ENCODE data around the gene GALP.
A peak's percentile ranks its signal among the peaks of the same experiment; 100 is the strongest.

The GALP gene

GRCh38 chr19:56140583-56141416 lies 35.0 kb upstream of the GALP start, which contains the start of gene ZNF444 (continued):
- TF ChIP-seq, protein P1, sequence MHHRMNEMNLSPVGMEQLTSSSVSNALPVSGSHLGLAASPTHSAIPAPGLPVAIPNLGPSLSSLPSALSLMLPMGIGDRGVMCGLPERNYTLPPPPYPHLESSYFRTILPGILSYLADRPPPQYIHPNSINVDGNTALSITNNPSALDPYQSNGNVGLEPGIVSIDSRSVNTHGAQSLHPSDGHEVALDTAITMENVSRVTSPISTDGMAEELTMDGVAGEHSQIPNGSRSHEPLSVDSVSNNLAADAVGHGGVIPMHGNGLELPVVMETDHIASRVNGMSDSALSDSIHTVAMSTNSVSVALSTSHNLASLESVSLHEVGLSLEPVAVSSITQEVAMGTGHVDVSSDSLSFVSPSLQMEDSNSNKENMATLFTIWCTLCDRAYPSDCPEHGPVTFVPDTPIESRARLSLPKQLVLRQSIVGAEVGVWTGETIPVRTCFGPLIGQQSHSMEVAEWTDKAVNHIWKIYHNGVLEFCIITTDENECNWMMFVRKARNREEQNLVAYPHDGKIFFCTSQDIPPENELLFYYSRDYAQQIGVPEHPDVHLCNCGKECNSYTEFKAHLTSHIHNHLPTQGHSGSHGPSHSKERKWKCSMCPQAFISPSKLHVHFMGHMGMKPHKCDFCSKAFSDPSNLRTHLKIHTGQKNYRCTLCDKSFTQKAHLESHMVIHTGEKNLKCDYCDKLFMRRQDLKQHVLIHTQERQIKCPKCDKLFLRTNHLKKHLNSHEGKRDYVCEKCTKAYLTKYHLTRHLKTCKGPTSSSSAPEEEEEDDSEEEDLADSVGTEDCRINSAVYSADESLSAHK (tag by site-specific recombination; IDR thresholded peaks at IDR 0.05), result no peak
- TF ChIP-seq ZNF175 (tag by site-specific recombination; IDR thresholded peaks at IDR 0.05) (no peak), ZNF311 (tag by site-specific recombination; IDR thresholded peaks at IDR 0.05; ENCODE audit: borderline replicate concordance) (no peak), ZBTB20 (tag by site-specific recombination; IDR thresholded peaks at IDR 0.05) (peak; percentile 95), ZNF132 (tag by site-specific recombination; IDR thresholded peaks at IDR 0.05; ENCODE audit: borderline replicate concordance) (no peak), ZNF24 (tag by site-specific recombination; IDR thresholded peaks at IDR 0.05) (0 out of 2 replicates have a peak, but pooled peaks have one; percentile 69), ZNF654 (tag by site-specific recombination; IDR thresholded peaks at IDR 0.05; ENCODE audit: low read depth) (no peak), KLF8 (tag by site-specific recombination; IDR thresholded peaks at IDR 0.05) (peak; percentile 90), ZNF324 (tag by site-specific recombination; IDR thresholded peaks at IDR 0.05) (peak; percentile 50; the same call in 1 of the 2 replicates), ZNF510 (tag by site-specific recombination; IDR thresholded peaks at IDR 0.05; ENCODE audit: insufficient replicate concordance) (no peak), ZNF404 (tag by site-specific recombination; IDR thresholded peaks at IDR 0.05) (no peak), MEIS1 (CRISPR knock-in tag; IDR thresholded peaks at IDR 0.05; ENCODE audit: borderline replicate concordance) (no peak), ZNF544 (tag by site-specific recombination; IDR thresholded peaks at IDR 0.05) (no peak), ZNF138 (tag by site-specific recombination; IDR thresholded peaks at IDR 0.05; ENCODE audit: borderline replicate concordance) (no peak), KLF16 (tag by site-specific recombination; IDR thresholded peaks at IDR 0.05) (no peak; the same call in 1 of the 2 replicates), GLIS1 (tag by site-specific recombination; IDR thresholded peaks at IDR 0.05) (no peak; the same call in none of the 2 replicates), ZNF791 (tag by site-specific recombination; IDR thresholded peaks at IDR 0.05) (no peak), ZNF501 (tag by site-specific recombination; IDR thresholded peaks at IDR 0.05) (no peak), SETDB1 (IDR thresholded peaks at IDR 0.05; ENCODE audit: insufficient read length, low read length) (no peak), ZNF211 (tag by site-specific recombination; IDR thresholded peaks at IDR 0.05; ENCODE audit: low read depth) (no peak), ZNF157 (tag by site-specific recombination; IDR thresholded peaks at IDR 0.05) (no peak), WT1 (tag by site-specific recombination; IDR thresholded peaks at IDR 0.05) (no peak), ZNF610 (tag by site-specific recombination; IDR thresholded peaks at IDR 0.05; ENCODE audit: borderline replicate concordance) (no peak), MYNN (tag by site-specific recombination; IDR thresholded peaks at IDR 0.05; ENCODE audit: borderline replicate concordance) (no peak), ZNF302 (tag by site-specific recombination; IDR thresholded peaks at IDR 0.05; ENCODE audit: low read depth) (no peak)
- TF ChIP-seq, protein P2, sequence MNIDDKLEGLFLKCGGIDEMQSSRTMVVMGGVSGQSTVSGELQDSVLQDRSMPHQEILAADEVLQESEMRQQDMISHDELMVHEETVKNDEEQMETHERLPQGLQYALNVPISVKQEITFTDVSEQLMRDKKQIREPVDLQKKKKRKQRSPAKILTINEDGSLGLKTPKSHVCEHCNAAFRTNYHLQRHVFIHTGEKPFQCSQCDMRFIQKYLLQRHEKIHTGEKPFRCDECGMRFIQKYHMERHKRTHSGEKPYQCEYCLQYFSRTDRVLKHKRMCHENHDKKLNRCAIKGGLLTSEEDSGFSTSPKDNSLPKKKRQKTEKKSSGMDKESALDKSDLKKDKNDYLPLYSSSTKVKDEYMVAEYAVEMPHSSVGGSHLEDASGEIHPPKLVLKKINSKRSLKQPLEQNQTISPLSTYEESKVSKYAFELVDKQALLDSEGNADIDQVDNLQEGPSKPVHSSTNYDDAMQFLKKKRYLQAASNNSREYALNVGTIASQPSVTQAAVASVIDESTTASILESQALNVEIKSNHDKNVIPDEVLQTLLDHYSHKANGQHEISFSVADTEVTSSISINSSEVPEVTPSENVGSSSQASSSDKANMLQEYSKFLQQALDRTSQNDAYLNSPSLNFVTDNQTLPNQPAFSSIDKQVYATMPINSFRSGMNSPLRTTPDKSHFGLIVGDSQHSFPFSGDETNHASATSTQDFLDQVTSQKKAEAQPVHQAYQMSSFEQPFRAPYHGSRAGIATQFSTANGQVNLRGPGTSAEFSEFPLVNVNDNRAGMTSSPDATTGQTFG (tag by site-specific recombination; IDR thresholded peaks at IDR 0.05; ENCODE audit: borderline replicate concordance), result no peak
- TF ChIP-seq, protein P3, sequence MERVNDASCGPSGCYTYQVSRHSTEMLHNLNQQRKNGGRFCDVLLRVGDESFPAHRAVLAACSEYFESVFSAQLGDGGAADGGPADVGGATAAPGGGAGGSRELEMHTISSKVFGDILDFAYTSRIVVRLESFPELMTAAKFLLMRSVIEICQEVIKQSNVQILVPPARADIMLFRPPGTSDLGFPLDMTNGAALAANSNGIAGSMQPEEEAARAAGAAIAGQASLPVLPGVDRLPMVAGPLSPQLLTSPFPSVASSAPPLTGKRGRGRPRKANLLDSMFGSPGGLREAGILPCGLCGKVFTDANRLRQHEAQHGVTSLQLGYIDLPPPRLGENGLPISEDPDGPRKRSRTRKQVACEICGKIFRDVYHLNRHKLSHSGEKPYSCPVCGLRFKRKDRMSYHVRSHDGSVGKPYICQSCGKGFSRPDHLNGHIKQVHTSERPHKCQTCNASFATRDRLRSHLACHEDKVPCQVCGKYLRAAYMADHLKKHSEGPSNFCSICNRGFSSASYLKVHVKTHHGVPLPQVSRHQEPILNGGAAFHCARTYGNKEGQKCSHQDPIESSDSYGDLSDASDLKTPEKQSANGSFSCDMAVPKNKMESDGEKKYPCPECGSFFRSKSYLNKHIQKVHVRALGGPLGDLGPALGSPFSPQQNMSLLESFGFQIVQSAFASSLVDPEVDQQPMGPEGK (tag by site-specific recombination; IDR thresholded peaks at IDR 0.05), result peak; percentile 79; the same call in 1 of the 2 replicates
- TF ChIP-seq, protein P4, sequence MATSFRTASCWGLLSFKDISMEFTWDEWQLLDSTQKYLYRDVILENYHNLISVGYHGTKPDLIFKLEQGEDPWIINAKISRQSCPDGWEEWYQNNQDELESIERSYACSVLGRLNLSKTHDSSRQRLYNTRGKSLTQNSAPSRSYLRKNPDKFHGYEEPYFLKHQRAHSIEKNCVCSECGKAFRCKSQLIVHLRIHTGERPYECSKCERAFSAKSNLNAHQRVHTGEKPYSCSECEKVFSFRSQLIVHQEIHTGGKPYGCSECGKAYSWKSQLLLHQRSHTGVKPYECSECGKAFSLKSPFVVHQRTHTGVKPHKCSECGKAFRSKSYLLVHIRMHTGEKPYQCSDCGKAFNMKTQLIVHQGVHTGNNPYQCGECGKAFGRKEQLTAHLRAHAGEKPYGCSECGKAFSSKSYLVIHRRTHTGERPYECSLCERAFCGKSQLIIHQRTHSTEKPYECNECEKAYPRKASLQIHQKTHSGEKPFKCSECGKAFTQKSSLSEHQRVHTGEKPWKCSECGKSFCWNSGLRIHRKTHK (tag by site-specific recombination; IDR thresholded peaks at IDR 0.05), result no peak
- TF ChIP-seq, protein P5, sequence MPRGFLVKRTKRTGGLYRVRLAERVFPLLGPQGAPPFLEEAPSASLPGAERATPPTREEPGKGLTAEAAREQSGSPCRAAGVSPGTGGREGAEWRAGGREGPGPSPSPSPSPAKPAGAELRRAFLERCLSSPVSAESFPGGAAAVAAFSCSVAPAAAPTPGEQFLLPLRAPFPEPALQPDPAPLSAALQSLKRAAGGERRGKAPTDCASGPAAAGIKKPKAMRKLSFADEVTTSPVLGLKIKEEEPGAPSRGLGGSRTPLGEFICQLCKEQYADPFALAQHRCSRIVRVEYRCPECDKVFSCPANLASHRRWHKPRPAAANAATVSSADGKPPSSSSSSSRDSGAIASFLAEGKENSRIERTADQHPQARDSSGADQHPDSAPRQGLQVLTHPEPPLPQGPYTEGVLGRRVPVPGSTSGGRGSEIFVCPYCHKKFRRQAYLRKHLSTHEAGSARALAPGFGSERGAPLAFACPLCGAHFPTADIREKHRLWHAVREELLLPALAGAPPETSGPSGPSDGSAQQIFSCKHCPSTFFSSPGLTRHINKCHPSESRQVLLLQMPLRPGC (tag by site-specific recombination; IDR thresholded peaks at IDR 0.05), result no peak

Measured in HEK293 (cell line).